ENCODE data around the gene SCN2B. TPM values are rescaled to one million over a fixed set of nuclear protein-coding genes. Genes with fewer than 3 reads are reported as not detected.

Gene SCN2B
- total RNA-seq, 6 donors from 2014 or later = 0.22 to 2.4 (median 0.32) TPM; not detected in 2

DNA sequence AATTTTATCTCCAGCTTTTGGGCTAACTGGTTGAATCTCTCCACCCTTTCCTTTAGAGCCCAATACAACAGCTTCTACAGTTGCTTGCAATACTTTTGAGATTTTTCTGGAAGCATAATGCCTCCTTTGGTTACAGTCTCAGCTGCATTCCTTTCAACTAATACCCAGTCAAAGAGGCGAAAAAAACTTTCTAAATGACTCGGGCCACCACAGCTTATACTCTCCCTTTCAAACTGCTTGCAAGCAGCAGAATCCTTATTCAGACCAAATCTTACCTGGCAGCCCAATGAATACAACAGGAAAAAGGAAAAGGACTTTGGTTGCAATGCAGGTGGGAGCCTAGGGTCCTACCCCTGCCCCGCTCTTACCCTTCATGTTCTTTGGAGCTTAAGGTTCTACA, 32.6 kb upstream of the SCN2B start:
- TF ChIP-seq POLR2A (IDR thresholded peaks at IDR 0.05) = no peak
- no peak for TF ChIP-seq EP300 (IDR thresholded peaks at IDR 0.05)
- TF ChIP-seq, protein P1, sequence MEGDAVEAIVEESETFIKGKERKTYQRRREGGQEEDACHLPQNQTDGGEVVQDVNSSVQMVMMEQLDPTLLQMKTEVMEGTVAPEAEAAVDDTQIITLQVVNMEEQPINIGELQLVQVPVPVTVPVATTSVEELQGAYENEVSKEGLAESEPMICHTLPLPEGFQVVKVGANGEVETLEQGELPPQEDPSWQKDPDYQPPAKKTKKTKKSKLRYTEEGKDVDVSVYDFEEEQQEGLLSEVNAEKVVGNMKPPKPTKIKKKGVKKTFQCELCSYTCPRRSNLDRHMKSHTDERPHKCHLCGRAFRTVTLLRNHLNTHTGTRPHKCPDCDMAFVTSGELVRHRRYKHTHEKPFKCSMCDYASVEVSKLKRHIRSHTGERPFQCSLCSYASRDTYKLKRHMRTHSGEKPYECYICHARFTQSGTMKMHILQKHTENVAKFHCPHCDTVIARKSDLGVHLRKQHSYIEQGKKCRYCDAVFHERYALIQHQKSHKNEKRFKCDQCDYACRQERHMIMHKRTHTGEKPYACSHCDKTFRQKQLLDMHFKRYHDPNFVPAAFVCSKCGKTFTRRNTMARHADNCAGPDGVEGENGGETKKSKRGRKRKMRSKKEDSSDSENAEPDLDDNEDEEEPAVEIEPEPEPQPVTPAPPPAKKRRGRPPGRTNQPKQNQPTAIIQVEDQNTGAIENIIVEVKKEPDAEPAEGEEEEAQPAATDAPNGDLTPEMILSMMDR (IDR thresholded peaks at IDR 0.05) = no peak
- TF ChIP-seq POLR2AphosphoS5 (IDR thresholded peaks at IDR 0.05) = no peak
- Histone ChIP-seq H3K27me3 (peaks cover 0 to 2% (median 0%) of the 10 kb centered on the region in 4 donors), H3K4me1 (peaks cover 16 to 41% (median 27%) of the 10 kb centered on the region in 4 donors), H3K36me3 (no peaks in the 10 kb centered on the region), H3K27ac (no peak overlapping the region), H3K4me3 (no peak overlapping the region), H3K9me3 (no peaks in the 10 kb centered on the region)
- no peak for ATAC-seq (ENCODE audit: low FRiP score in 2 of 2)
- 90 to 92% methylated on average over 3 of the region's 3 CpGs for WGBS, 2 donors
- no peak for DNase-seq

DNA sequence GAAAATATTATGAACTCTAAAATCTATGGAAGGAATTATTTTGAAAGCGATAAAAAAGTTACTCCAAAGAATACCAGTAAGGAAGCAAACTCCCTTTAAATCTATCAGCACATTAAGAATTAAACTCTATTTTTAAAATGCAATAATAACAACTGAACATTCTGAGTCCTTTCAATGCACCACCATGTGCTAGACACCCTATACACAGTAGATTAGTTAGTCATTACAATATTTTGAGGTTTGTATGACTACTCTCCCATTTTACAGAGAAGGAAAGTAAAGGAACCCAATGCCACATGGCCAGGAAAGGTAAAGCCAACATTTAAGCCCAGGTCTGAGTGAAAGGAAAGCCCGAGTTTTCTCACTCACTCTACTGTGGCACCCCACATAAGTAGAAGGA, 30.6 kb upstream of the SCN2B start:
- peak overlapping the region in 3 of 4 donors; percentile 39 to 74 (median 64) for H3K27ac ChIP-seq
- H3K4me1 ChIP-seq = peaks cover 12 to 24% (median 18%) of the 10 kb centered on the region in 4 donors

DNA sequence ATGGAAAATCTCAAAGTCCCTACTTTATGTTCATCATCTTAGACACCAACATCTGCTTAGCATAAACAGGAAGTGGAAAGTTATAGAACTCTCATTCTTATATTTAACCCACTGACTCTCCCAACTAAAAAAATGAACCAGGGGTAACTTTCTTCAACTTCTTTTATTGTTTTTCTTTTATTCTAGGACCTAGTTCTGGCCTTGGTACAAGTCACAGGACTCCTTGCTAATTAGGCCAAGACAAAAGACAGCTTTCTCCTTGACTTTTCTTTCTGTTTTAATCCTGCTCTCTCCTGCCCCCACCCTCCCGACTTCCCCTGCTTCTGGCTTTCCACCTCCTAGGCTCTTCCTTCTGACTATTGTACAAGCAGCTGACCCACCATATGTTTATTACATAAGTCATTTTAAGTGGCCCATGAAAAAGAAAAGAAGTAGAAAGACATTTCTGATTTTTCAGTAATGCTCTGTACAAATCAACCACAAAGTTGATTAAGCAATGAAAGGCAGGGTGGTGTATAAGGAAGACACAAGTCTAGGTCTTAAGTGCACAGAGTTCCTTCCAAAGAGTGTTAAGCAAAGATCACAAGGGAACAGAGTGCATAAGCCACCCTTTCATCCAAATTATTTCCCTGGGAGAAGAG, 30.1 kb upstream of the SCN2B start:
- Histone ChIP-seq H3K36me3 (peaks cover 0 to 4% (median 0%) of the 10 kb centered on the region in 4 donors), H3K9me3 (no peaks in the 10 kb centered on the region), H3K27me3 (peaks cover 0 to 2% (median 0%) of the 10 kb centered on the region in 4 donors), H3K4me1 (peaks cover 11 to 20% (median 13%) of the 10 kb centered on the region in 4 donors), H3K4me3 (no peak overlapping the region), H3K27ac (peak overlapping the region; percentile 45 to 74 (median 64))
- DNase-seq (no peak), ATAC-seq (ENCODE audit: low FRiP score in 2 of 2) (peak; percentile 45 to 76)
- TF ChIP-seq EP300 (IDR thresholded peaks at IDR 0.05) (peak in 1 of 4 donors; percentile 38), POLR2AphosphoS5 (IDR thresholded peaks at IDR 0.05) (no peak)
- WGBS, 2 donors = 14 to 28% methylated on average over 1 of the region's 1 CpG

More for the DNA sequence above, 30.6 kb upstream of the SCN2B start:
- Histone ChIP-seq H3K4me3 (no peak overlapping the region), H3K9me3 (no peaks in the 10 kb centered on the region), H3K27me3 (peaks cover 0 to 2% (median 0%) of the 10 kb centered on the region in 4 donors), H3K36me3 (peaks cover 0 to 4% (median 0%) of the 10 kb centered on the region in 4 donors)
- TF ChIP-seq EP300 (IDR thresholded peaks at IDR 0.05) (no peak), POLR2AphosphoS5 (IDR thresholded peaks at IDR 0.05) (no peak), POLR2A (IDR thresholded peaks at IDR 0.05) (no peak)
- TF ChIP-seq, protein P1 (IDR thresholded peaks at IDR 0.05) = no peak
- 79 to 90% methylated on average over 2 of the region's 2 CpGs for WGBS, 2 donors
- no peak for DNase-seq
- no peak for ATAC-seq (ENCODE audit: low FRiP score in 2 of 2)

DNA sequence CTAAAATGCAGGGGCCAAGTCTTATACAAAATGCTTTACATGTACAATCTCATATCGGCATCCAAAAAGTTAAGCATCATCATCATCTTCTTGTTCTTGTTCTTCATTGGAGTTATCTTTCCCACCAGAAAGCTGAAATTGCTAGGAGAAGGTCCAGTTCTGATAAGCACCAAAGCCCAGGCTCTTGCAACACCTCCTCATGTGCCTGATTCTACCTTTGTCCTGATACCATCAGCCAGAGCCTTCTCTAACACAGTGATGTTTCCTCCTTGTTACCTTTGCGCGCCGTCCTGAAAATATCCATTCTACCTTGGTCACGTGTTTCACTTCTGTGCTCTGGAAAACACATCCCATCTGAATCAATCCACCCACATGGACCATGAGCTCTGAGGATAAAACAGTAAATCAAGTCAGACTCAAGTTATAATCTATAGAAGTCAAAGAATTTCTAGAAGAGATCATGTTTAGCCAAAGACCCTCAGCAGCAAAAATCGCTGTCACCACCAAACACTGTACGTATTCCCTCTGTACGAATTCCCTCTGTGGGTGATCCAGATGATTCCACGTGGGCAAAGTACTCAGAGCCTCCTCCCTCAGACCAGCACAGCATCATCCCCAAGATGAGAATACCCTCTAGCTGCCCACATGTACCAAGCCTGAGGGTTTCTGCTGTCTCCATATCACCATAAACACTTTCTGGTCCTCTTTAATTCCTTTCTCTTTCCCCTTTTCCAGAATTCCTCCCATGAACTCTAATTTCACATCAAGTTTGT, 29.4 kb upstream of the SCN2B start:
- ATAC-seq (ENCODE audit: low FRiP score in 2 of 2) (no peak), DNase-seq (no peak)
- Histone ChIP-seq H3K4me1 (peaks cover 7 to 12% (median 12%) of the 10 kb centered on the region in 4 donors), H3K27me3 (peaks cover 0 to 2% (median 0%) of the 10 kb centered on the region in 4 donors), H3K27ac (peak overlapping the region in 3 of 4 donors; percentile 63 to 74 (median 64)), H3K9me3 (no peaks in the 10 kb centered on the region), H3K4me3 (no peak overlapping the region), H3K36me3 (peaks cover 0 to 4% (median 0%) of the 10 kb centered on the region in 4 donors)
- TF ChIP-seq EP300 (IDR thresholded peaks at IDR 0.05) (no peak), POLR2A (IDR thresholded peaks at IDR 0.05) (no peak), POLR2AphosphoS5 (IDR thresholded peaks at IDR 0.05) (no peak)
- TF ChIP-seq, protein P1 (IDR thresholded peaks at IDR 0.05) = no peak
- 94 to 95% methylated on average over 9 of the region's 9 CpGs for WGBS, 2 donors

Data from upper lobe of left lung (tissue), 6 donors.